ENCODE results near the gene NLGN1.

DNA sequence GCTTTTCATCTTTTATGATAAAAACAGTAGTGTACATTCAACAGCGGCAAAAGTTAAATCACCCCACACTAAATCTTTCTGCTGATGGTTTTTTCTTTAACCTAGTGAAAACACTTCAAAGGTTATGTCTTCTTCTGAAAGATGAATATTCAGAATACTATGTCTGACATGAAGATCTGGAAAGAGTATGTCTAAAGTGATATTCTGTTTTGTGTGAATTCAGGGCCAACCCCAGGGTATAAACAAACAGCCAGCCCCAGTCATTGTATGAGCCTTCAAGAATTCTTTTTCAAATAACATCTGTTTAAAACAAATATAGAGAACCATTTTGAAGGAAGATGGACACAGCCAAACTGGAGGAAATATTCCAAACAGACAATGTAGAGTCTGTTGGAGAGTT lies 880.5 kb downstream of the NLGN1 start:
- TF ChIP-seq POLR2A (IDR thresholded peaks at IDR 0.05) = no peak
- TF ChIP-seq, protein P1, sequence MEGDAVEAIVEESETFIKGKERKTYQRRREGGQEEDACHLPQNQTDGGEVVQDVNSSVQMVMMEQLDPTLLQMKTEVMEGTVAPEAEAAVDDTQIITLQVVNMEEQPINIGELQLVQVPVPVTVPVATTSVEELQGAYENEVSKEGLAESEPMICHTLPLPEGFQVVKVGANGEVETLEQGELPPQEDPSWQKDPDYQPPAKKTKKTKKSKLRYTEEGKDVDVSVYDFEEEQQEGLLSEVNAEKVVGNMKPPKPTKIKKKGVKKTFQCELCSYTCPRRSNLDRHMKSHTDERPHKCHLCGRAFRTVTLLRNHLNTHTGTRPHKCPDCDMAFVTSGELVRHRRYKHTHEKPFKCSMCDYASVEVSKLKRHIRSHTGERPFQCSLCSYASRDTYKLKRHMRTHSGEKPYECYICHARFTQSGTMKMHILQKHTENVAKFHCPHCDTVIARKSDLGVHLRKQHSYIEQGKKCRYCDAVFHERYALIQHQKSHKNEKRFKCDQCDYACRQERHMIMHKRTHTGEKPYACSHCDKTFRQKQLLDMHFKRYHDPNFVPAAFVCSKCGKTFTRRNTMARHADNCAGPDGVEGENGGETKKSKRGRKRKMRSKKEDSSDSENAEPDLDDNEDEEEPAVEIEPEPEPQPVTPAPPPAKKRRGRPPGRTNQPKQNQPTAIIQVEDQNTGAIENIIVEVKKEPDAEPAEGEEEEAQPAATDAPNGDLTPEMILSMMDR (IDR thresholded peaks at IDR 0.05) = no peak
